Stimulated activated CD4-positive, alpha-beta T cell treated with anti-CD3 and anti-CD28 coated beads, Interleukin-12 subunit alpha, Interleukin-12 subunit beta, amount 100 ng/mL, for 24 hours (primary cell): Measurements from ENCODE around the gene FOXA1.
"Not testable (repeated sequence)": the region's sequence is repeated elsewhere in the genome, so short reads cannot be mapped to it uniquely, and the experiment has no call there.

Source experiments
- DNase-seq, 2 experiments: peaks; one replicate each; pipeline ENCODE4 v3.0.0-alpha.2; 2020; ENCODE audit warnings: low read depth in 2 of 2

The FOXA1 gene

GRCh38 chr14:37558740-37559139 is 36.3 kb downstream of the FOXA1 start:
- DNase-seq: no peak

GRCh38 chr14:37555596-37555995 is 39.5 kb downstream of the FOXA1 start:
- DNase-seq: not testable (repeated sequence)

GRCh38 chr14:37553935-37554550 is 41.0 kb downstream of the FOXA1 start:
- DNase-seq: no peak

- no peak for DNase-seq
These were observed 43.9 kb downstream of the FOXA1 start for GRCh38 chr14:37551119-37551518.

- DNase-seq: no peak
These were observed 44.5 kb downstream of the FOXA1 start for GRCh38 chr14:37550511-37550910.

- no peak for DNase-seq
These were observed 48.2 kb downstream of the FOXA1 start for GRCh38 chr14:37546621-37547447.

GRCh38 chr14:37545174-37545573 is 49.9 kb downstream of the FOXA1 start:
- DNase-seq: no peak

- DNase-seq: no peak
These were observed 50.6 kb downstream of the FOXA1 start for GRCh38 chr14:37544407-37544806.

- no peak for DNase-seq
These were observed 55.1 kb downstream of the FOXA1 start for GRCh38 chr14:37539992-37540391.
